Lower leg skin (tissue), 3 donors: ENCODE measurements around the gene ZFAND5.

ENCODE experiments used
- CTCF ChIP-seq, 3 donors: fragments of 450-650 bp; IDR thresholded peaks; one replicate each; pipeline ENCODE4 v1.5.1; 2016; ENCODE audit warnings: antibody characterized with exemption in 3 of 3, mild to moderate bottlenecking in 3 of 3, moderate library complexity in 2 of 3
- POLR2A ChIP-seq, 2 donors: fragments of 450-650 bp; IDR thresholded peaks; one replicate each; pipeline ENCODE4 v1.6.1; 2016 to 2017; ENCODE audit warnings: antibody characterized with exemption in 2 of 2, mild to moderate bottlenecking in 1 of 2, moderate library complexity in 1 of 2

- TF ChIP-seq CTCF (IDR thresholded peaks at IDR 0.05), result no peak
- TF ChIP-seq POLR2A (IDR thresholded peaks at IDR 0.05), result no peak
Measured at GRCh38 chr9:72363236-72363635, 1.8 kb downstream of the ZFAND5 start.
